K562 (cell line): ENCODE measurements around the gene CNOT6L. TPM values are rescaled to one million over a fixed set of nuclear protein-coding genes. Genes with fewer than 3 reads are reported as not detected.

Experiments used
- CEBPG ChIP-seq, 3 experiments: fragments of 200-800 bp in 1 of 3; sonication (Bioruptor generic) in 1 of 3; sonication (generic) in 1 of 3; formaldehyde crosslinking in 1 of 3; IDR thresholded peaks in 2 of 3; conservative IDR thresholded peaks in 1 of 3; 2 replicates each; pipeline versions ENCODE4 v1.6.1 to v1.8.0; 2016 to 2022; ENCODE audit warnings: missing compliant biosample characterization in 2 of 3, missing genetic modification characterization in 2 of 3, mild to moderate bottlenecking in 1 of 3, missing genetic modification reagents in 1 of 3
- FOXA3 ChIP-seq, 2 experiments: fragments of 450-650 bp in 1 of 2; sonication (generic) in 1 of 2; formaldehyde crosslinking; IDR thresholded peaks in 1 of 2; conservative IDR thresholded peaks in 1 of 2; 2 replicates each; pipeline versions ENCODE4 v1.4.0 to v1.8.0; 2020 to 2022; ENCODE audit warnings: mild to moderate bottlenecking in 2 of 2, missing genetic modification reagents in 1 of 2
- GTF3C2 ChIP-seq: IDR thresholded peaks from 3 replicates; pipeline ENCODE4 v1.6.1; 2011; ENCODE audit warnings: borderline replicate concordance, mild to moderate bottlenecking, moderate library complexity; ENCODE audit not compliant: insufficient read length; ENCODE audit errors: extremely low read depth
- JUND ChIP-seq, 2 experiments: IDR thresholded peaks; 2 replicates in 1 of 2; 3 replicates in 1 of 2; pipeline ENCODE4 v1.6.1; 2011; ENCODE audit warnings: borderline replicate concordance in 2 of 2, low read depth in 2 of 2, low read length in 2 of 2, improper control_type of control experiment in 1 of 2, missing biosample characterization in 1 of 2, missing genetic modification characterization in 1 of 2, missing genetic modification reagents in 1 of 2
- LCOR ChIP-seq: sonication (generic); formaldehyde crosslinking; IDR thresholded peaks from 2 replicates; pipeline ENCODE4 v1.8.0; 2022; ENCODE audit warnings: mild to moderate bottlenecking, missing genetic modification reagents
- NONO ChIP-seq, 2 experiments: fragments of 200-400 bp in 1 of 2; fragments of 450-650 bp in 1 of 2; formaldehyde crosslinking in 1 of 2; IDR thresholded peaks; 2 replicates each; pipeline ENCODE4 v1.6.1; 2017; ENCODE audit warnings: low read depth in 2 of 2, mild to moderate bottlenecking in 2 of 2, moderate library complexity in 2 of 2, low read length in 1 of 2
- SRSF3 ChIP-seq: fragments of 200-400 bp; formaldehyde crosslinking; IDR thresholded peaks from 2 replicates; pipeline ENCODE4 v1.6.1; 2016; ENCODE audit warnings: mild to moderate bottlenecking, low read length, moderate library complexity; ENCODE audit not compliant: insufficient read depth
- TOE1 ChIP-seq, 2 experiments: fragments of 450-650 bp in 1 of 2; sonication (generic) in 1 of 2; formaldehyde crosslinking in 1 of 2; IDR thresholded peaks; 2 replicates each; pipeline versions ENCODE4 v1.7.1 to v1.8.0; 2016 to 2022; ENCODE audit warnings: borderline replicate concordance in 2 of 2, mild to moderate bottlenecking in 2 of 2, antibody characterized with exemption in 1 of 2, inconsistent platforms in 1 of 2, low read depth in 1 of 2, missing genetic modification reagents in 1 of 2, moderate library complexity in 1 of 2
- ZBTB43 ChIP-seq: sonication (generic); formaldehyde crosslinking; IDR thresholded peaks from 2 replicates; pipeline ENCODE4 v1.8.0; 2023; ENCODE audit warnings: mild to moderate bottlenecking, missing genetic modification reagents
- ZNF263 ChIP-seq: sonication (generic); formaldehyde crosslinking; IDR thresholded peaks from 2 replicates; pipeline ENCODE4 v1.8.0; 2022; ENCODE audit warnings: mild to moderate bottlenecking, missing genetic modification reagents, borderline replicate concordance
- polyA plus RNA-seq, 8 experiments: library from polyadenylated mRNA; depleted of rRNA in 4 of 8; stranded (reverse) in 5 of 8; unstranded in 3 of 8; fragments of >200 nt; fragmentation: Nextera tagmentation in 2 of 8; fragmentation: Illumina TruSeq in 1 of 8; extraction: Ambion mirVana in 2 of 8; extraction: Trizol in 1 of 8; gene quantifications; 2 replicates each; pipeline versions ENCODE4 v1.2.1 to v1.2.3, GENCODE V29; 2011 to 2014; ENCODE audit warnings: inconsistent platforms in 1 of 8, missing spikeins in 1 of 8
- total RNA-seq, 7 experiments: library from RNA; depleted of rRNA in 6 of 7; stranded (reverse); fragments of >200 nt in 6 of 7; fragmentation: Illumina TruSeq in 2 of 7; extraction: Trizol in 2 of 7; gene quantifications; 2 replicates each; pipeline versions ENCODE4 v1.2.1 to v1.2.3, GENCODE V29; 2011 to 2021; ENCODE audit warnings: low replicate concordance in 1 of 7

The CNOT6L gene
- total and polyA plus RNA-seq, 9 of the 15 experiments (the other 6 are each of a cell fraction or from before 2014, with no cell fraction given), result 3.7 to 27.9 (median 6.5) TPM

DNA sequence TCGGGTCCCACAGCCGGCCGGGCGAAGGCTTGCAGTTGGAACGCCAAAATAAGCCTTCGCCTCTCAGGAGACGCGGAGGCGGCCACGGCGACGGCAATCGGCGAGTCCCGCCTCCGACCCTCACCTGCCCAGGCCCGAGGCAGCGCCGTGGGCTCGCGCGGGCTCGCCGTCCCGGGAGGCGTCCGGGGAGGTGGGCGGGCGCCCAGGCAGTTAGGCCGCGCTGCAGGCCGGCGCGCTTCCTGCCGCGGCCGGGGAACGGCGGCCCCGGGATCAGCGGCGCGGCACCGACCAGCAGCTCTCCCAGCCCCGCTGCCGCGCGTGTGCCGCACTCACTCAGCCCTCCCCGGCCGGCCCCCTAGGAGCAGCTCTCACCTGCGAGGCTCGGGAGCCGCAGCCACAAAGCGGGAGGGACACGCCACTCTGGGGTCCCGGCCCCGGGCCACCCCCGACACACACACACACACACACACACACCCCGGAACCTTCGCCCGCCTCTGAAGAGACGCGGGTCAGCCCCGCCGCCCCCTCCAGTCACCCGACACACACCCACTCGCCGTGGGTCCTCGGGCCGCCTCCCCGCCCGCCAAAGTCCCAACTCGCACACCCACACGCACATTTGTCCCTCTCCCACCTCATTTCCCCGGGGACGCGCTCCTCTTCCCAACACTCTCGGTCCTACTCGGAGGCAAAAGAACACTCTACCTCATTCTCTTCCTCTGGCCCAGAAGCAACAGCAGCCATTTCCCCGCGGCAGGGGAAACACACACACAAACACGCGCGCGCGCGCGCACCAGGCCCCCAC, at the start of gene CNOT6L (continued):
- TF ChIP-seq GTF3C2, result no peak
- TF ChIP-seq JUND (IDR thresholded peaks at IDR 0.05; ENCODE audit: borderline replicate concordance, low read depth, low read length), result no peak
- no peak for TF ChIP-seq JUND (tag; IDR thresholded peaks at IDR 0.05; ENCODE audit: borderline replicate concordance, low read depth, low read length)
- TF ChIP-seq FOXA3 (CRISPR knock-in tag; conservative IDR thresholded peaks at IDR 0.05 in 1 of 2, IDR thresholded peaks at IDR 0.05 in 1 of 2), result no peak
- no peak; the same call in 1 of the 2 replicates for TF ChIP-seq TOE1 (IDR thresholded peaks at IDR 0.05; ENCODE audit: borderline replicate concordance)
- TF ChIP-seq TOE1 (CRISPR knock-in tag; IDR thresholded peaks at IDR 0.05; ENCODE audit: borderline replicate concordance, low read depth), result no peak
- TF ChIP-seq CEBPG (CRISPR knock-in tag; IDR thresholded peaks at IDR 0.05), result no peak
- TF ChIP-seq CEBPG (tag; conservative IDR thresholded peaks at IDR 0.05 in 1 of 2, IDR thresholded peaks at IDR 0.05 in 1 of 2), result no peak
- no peak for TF ChIP-seq ZNF263
- TF ChIP-seq ZBTB43 (CRISPR knock-in tag), result no peak
- TF ChIP-seq SRSF3, result no peak
- no peak for TF ChIP-seq LCOR (CRISPR knock-in tag)
- peak in 1 of 2 experiments; percentile 83; a peak in 2 of 4 replicates for TF ChIP-seq NONO (IDR thresholded peaks at IDR 0.05; ENCODE audit: low read depth in 2 of 2, low read length in 1 of 2)
